Measurements from ENCODE around the gene CPA4.

The CPA4 gene

DNA sequence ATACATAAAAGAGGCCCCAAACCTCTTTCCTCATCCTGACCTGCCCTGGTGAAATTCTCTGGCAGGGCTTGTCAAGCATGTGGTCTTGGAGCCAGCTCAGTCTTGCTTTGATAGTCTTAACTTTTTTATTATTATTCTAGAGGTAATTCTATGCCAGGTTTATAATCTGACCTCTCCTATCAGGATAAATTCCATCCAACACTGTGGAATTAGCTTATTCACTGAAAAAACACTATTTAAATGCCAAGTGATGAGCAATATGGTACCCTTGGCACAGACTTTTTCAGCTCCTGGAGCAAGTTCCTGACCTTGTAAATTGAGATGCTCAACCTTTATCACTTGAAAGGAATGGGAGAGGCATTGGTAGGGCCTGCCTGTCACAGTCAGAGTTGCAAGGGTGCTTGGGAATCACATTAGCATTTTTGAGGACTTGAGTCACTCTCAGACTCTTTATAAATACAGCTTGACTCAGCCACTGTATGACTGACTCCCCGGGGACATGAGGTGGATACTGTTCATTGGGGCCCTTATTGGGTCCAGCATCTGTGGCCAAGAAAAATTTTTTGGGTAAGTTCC is at the start of gene CPA4:
Gene CPA4 (plus strand): TSS at position 480 of the 576 bp plus-strand sequence. CDS start 20 bp downstream, at position 500.
- TF ChIP-seq, protein P1, sequence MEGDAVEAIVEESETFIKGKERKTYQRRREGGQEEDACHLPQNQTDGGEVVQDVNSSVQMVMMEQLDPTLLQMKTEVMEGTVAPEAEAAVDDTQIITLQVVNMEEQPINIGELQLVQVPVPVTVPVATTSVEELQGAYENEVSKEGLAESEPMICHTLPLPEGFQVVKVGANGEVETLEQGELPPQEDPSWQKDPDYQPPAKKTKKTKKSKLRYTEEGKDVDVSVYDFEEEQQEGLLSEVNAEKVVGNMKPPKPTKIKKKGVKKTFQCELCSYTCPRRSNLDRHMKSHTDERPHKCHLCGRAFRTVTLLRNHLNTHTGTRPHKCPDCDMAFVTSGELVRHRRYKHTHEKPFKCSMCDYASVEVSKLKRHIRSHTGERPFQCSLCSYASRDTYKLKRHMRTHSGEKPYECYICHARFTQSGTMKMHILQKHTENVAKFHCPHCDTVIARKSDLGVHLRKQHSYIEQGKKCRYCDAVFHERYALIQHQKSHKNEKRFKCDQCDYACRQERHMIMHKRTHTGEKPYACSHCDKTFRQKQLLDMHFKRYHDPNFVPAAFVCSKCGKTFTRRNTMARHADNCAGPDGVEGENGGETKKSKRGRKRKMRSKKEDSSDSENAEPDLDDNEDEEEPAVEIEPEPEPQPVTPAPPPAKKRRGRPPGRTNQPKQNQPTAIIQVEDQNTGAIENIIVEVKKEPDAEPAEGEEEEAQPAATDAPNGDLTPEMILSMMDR (IDR thresholded peaks at IDR 0.05), result no peak

GRCh38 chr7:130254555-130254954 is 38.4 kb upstream of the CPA4 start:
- TF ChIP-seq, protein P1 (IDR thresholded peaks at IDR 0.05), result no peak

- TF ChIP-seq, protein P1 (IDR thresholded peaks at IDR 0.05), result no peak
Observed at GRCh38 chr7:130256704-130257103, 36.3 kb upstream of the CPA4 start.

GRCh38 chr7:130258494-130259078 is 34.4 kb upstream of the CPA4 start:
- TF ChIP-seq, protein P1 (IDR thresholded peaks at IDR 0.05), result no peak

DNA sequence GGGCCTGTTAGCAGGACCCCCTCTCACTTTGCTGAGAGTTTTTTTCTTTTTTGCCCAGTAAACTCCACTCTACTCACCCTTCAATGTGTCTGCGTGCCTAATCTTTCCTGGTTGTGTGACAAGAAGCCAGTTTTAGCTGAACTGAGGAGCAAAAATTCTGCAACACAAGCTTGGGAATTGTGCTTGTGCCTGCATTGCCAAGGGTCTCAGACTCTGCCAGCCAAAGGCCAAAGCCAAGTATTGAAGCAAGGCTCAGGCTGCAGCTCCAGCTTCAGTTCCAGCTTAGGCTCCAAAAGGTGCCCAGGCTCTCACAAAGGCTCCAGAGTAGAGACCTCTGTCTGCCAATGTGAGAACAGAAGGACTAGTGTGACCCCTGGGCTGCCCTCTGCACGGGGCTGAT is 30.5 kb upstream of the CPA4 start:
- TF ChIP-seq, protein P1 (IDR thresholded peaks at IDR 0.05), result no peak

DNA sequence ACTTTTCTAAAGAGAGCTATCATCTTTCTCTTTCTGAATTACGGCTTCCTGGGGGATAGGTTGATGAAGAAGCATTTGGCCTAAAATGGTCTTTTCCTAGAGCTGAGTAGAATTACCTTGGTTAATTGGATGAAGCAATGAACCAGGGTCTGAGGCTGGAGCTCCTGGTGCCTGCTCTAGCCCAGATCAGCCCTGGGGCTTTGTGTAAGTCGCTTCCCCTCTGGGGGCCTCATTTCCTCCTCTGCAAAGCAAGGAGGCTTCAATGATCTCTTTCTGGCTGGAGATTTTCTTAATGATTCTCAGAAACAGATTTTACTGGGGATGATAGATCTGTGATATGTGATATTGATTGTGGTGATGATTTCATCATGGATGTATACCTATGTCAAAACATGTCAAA is 29.8 kb upstream of the CPA4 start:
- TF ChIP-seq, protein P1 (IDR thresholded peaks at IDR 0.05), result no peak

- TF ChIP-seq, protein P1 (IDR thresholded peaks at IDR 0.05), result no peak
Observed at GRCh38 chr7:130266258-130266960, 26.6 kb upstream of the CPA4 start, which contains the start of gene CPA2. TSS of gene CPA2 (plus strand) at chr7:130266863. CDS start at chr7:130266882, 19 bp downstream.

Measured in LNCAP (cell line).